Ovary (tissue), 3 donors: ENCODE measurements around the gene NINL.
"Not testable (repeated sequence)": the region's sequence is repeated elsewhere in the genome, so short reads cannot be mapped to it uniquely, and the experiment has no call there.

Source experiments
- CTCF ChIP-seq, 3 donors: fragments of 450-650 bp in 2 of 3; fragments of 200-600 bp in 1 of 3; IDR thresholded peaks; one replicate each; pipeline versions ENCODE4 v1.5.1 to v1.8.0; 2016 to 2022; ENCODE audit warnings: antibody characterized with exemption in 3 of 3, mild to moderate bottlenecking in 1 of 3
- EP300 ChIP-seq: sonication (generic); formaldehyde crosslinking; IDR thresholded peaks from one replicate; pipeline ENCODE4 v1.6.1; 2017; ENCODE audit warnings: antibody characterized with exemption
- POLR2A ChIP-seq: fragments of 450-650 bp; IDR thresholded peaks from one replicate; pipeline ENCODE4 v1.6.1; 2017; ENCODE audit warnings: antibody characterized with exemption, mild to moderate bottlenecking, moderate library complexity
- donor health status: DM: no; HTN: no; CAD: no.

DNA sequence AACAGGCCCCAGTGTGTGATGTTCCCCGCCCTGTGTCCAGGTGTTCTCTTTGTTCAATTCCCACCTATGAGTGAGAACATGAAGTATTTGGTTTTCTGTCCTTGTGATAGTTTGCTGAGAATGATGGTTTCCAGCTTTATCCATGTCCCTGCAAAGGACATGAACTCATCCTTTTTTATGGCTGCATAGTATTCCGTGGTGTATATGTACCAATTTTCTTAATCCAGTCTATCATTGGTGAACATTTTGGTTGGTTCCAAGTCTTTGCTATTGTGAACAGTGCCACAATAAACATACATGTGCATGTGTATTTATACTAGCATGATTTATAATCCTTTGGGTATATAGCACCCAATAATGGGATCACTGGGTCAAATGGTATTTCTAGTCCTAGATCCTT lies 45.3 kb upstream of the NINL start:
- not testable (repeated sequence) for TF ChIP-seq CTCF (IDR thresholded peaks at IDR 0.05); POLR2A; EP300
